GM18511 (cell line): Measurements from ENCODE around the gene XPC.

Experiments used
- ATAC-seq: cut with Tn5 transposase; IDR thresholded peaks from one replicate; pipeline ENCODE4 v1.9.1; 2021; ENCODE audit warnings: mild to moderate bottlenecking, moderate library complexity; ENCODE audit not compliant: unreplicated experiment

Gene XPC

DNA sequence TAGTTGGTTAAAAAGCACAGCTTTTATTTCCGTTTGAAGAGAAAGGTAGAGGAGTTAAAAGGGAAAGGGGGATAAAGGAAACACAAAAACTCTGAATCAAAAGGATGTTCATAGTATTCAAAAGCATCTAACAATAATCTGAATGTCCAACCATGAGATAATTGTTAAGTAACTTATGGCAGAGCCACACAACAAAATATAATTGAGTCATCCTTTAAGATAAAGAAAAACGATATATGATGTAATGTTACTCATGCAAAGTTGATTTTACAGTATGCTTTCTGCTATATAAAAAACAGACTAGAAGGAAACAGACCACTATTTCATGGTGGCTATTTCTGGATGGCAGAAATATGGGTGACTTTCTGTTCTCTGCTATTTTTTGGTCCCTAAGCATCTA lies 3.9 kb downstream of the XPC start:
- ATAC-seq: no peak

DNA sequence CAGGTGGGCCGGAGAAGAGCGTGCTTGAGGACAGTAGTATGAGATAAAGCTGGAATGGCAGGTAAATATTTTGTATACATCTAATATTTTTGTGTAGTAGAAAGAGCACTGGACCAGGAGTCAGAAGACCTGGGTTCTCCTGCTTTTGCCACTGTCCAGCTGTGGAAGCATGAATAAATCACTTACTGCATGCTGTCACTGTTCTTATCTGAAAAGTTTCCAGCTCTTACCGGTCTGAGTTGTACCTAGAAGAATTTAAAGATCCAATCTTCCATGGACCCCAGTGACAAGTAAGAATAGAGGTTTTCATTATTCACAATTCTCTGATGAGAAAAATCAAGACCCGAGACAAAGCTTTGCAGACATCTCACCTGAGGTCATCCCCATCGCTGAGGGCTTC lies 5.9 kb downstream of the XPC start:
- ATAC-seq: no peak

DNA sequence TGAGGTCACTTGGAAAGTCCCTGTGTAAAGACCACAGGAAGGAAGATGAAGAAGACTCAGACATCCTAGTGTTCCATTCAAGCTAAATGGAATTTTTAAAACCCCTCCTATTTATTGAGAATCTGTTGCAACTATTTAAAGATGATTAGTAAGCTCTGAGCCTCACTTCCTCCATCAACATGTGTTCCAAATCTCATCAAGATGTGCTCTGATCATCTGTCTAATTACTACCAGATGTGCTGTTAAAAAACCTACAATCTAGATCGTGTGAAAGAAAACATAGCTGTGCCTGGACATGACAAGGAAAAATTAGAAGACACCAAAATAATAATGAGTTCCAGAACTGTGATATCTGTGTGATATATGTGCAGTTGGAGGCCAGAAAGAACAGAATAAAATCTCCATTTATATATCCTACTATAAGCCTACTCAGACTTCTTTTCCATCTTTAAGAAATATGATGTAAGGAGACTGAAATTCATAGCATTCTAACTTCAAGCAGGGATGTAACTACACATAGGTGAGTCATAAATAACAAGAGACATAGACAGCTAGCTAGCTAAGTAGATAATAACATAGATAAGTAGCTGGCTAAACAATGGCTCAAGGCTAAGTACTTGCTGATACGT lies 7.8 kb downstream of the XPC start:
- no peak for ATAC-seq

DNA sequence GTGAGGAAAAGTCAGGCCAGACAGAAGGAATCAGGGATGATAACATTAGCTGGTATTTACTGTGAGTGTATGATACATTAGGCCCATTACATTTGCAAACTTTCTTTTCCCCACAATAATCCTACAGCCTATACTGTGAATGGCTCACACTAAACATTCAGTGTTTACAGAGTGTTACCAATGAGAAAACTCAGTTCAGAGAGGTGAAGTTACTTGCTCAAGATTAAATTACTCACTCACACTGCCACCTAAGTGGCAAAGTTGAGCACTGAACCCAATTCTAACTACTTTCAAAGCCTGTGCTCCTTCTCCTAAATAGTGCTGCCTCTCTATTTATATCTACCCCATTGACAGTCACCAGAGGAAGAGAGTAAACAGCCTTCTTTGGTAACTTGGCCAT lies 8.5 kb downstream of the XPC start:
- no peak for ATAC-seq

DNA sequence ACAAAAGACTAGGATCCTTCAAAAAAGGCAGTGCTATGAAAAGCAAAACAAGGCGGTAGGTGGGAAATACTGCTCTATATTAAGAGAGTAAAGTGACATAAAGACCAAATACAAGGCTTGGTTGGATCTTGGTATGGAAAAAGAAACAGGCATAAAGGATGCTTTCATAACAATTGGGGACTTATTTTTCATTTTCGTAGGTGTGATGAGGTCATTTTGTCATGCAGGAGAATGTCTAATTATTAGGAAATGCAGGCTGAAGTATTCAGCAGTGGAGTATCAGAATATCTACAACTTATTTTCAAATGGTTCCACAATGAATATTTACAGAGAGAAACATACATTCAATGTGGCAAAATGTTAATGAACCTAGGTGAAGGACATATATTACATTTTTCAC lies 9.0 kb downstream of the XPC start:
- ATAC-seq: no peak

DNA sequence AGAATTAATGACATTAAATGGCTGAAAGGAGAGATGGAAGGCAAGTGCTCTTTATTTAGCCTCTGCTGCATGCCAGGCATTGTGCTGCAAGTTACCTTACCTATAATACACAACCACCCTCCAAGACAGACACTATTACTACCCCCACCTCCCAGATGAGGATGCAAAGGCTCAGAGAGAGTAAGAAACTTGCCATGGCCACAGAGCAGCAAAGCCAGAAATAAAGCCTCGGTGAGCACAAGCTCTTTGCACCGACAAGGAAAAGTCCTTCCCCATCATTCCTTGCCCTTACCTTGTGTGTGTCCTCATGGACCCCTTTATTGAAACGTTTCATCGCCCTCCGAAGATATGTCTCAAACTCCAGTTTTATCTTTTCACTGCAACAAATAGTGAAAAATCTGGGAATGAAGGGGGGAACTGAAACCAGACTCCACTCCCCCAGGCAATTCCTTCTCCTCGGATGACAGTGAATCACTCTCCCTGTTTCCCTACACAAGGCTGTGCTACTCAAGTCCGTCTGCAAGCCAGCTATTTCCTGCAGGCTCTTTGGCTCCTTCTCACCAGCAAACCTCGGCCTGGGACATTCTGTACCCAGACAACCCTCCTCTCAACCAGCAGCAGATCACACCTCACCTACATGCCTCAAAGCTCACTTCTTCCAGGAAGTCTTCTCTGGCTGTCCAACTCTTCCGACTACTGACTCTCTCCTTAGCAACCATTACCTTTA lies 11.4 kb downstream of the XPC start:
- ATAC-seq: no peak

DNA sequence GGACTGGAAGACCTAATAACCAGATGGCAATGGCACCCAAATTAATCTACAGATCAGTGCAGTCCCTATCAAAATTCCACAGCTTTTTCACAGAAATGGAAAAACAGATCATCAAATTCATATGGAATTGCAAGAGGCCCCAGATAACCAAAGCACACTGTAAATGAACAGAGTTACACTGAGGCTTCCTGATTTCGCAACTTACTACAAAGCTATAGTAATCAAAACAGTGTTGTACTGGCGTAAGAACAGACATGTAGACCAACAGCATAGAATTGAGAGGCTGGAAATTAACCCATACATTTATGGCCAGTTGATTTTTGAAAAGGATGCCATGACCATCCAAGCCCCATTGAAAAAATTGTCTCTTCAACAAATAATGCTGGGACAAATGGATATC lies 16.2 kb downstream of the XPC start:
- no peak for ATAC-seq

DNA sequence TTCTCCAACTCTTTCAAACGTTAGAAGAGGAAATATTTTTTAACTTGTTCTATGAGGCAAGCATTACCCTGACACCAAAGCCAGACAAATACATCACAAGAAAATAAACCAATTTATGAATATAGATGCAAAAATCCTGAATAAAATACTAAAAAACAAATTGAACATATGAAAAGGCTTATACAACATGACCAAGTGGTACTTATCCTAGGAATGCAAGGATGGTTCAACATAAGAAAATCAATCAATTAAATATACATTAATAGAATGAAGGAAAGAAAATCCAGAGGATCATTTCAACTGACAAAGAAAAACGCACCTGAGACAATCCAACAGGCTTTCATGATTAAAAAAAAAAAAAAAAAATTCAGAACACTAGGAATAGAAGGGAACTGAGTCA lies 17.1 kb downstream of the XPC start:
- no peak for ATAC-seq

DNA sequence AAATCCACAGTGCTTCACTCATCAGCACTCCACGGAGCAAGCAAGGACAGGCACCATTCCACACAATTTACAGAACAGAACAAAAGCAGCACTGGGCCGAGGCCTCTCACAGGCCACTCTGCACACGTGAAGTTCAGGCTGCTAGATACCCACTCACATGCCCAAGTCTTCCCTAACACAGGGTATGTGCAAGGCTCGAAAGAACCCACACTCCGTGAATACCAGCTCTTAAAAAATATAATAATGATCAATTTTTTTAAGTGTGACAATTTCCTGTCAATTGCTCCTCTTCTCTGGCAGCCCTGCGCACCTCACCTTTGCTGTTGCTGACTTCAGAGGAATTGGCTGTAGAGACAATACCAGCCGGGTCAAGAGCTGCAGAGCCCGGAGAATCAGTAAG lies 19.0 kb downstream of the XPC start:
- ATAC-seq: no peak

DNA sequence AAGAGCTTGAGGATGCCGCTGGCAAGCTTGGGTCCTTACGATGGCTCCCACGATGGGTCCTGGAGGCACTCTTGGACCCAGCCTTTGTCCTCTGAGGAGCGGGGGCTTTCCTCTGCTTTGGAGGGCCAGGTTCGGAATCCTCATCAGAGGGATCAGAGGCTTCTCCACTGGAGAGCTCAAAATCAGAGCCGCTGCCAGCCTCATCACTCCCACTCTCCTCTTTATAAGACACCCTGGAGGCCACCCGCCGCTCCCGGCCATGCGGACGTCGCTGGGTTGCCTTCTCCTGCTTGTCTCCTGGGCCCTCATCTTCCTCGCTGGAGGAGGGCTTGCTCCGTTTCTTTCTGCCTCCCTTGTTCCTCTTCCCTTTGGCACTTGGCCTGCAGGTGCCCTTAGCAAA lies 20.0 kb downstream of the XPC start:
- no peak for ATAC-seq

DNA sequence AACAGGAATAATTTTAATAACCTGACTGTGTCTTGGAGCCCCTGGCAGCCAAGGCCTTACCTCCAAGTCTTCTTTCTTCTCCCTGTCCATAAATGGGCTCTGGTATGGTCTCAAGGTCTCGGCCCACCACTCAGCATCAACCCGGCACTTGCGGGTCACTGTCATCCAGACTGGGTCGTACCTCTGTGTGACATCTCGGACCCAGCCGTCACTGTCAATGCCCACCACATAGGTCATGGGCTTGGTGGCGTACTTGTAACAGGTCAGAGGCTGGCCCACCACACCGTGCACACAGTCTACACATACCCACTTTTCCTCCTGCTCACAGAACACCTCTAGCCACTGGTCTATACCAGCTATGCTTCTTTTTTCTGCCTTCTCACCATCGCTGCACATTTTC lies 20.4 kb downstream of the XPC start:
- no peak for ATAC-seq

DNA sequence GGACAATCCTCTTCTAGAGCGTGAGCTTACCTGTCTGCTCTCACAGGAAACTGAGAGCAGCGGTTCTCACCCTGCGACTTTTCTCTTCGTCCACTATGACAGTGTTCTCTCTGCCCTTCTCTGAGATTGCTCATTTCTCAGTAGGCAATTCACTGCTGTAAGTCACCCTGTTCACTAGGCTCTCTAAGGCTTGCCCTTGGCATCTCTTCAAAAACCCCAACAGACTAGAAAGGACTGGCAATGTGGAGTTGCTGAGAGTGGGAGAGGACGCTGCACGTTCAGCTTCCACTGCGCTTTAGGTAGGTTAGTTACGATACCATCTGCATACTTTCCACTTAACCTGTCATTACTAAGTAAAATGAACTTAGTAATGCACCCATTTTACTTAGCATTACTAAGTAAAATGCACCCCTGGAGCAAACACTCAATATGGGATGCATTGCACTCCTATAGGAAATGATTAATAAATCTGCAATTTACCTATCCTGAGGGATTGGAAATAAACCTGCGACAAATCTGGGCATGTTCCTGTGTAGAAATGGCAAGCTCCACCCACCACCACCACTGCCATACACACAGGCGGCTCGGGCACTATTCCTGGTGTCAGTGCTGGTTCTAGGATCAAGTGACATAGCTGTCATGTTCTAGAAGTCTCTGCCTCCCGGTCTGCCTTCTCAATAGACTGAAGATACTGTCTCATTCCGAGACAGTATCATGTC lies 21.4 kb downstream of the XPC start:
- no peak for ATAC-seq

DNA sequence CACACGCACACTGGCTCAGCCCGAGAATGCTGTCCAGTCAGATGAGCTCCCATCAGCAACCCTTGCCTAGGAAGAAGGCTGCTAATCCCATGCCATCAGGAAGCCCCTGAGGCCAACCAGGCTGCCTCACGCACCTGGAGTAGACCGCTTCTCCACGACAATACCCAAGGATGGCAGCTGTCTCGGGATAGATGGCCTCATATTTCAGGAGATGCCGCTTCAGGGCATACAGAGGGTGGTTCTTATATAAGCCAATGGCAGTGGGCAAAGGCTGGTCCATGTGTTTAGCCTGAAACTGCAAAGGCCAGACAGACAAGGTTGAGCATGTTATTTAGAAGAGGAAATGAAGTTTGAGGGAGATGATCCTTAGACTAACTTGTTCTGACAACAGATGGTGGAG lies 22.2 kb downstream of the XPC start:
- no peak for ATAC-seq

DNA sequence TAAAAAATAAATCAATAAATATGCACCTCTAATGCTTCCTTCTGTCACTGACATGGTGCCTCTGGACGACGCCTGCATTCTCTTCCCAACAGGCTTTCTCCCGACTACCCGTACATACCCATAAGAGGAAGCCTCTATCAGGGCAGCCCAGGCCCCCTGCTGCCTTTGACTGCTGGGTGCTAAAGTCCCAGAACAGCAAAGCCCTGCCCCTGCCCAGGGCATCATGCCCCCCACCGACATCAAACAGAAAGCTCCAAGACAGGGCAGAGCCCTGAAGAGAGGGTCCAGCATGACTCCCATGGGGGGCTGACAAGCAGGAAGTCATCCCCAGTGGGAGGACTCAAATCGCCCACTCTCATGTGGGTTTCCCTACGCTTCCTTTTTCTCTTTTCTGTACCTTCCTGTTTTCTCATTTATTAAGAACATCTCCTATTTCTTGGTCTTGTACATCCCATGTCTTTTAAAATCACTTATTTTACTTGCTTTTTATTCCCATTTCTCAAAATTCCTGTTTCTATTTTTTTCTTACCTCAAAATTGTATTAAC lies 23.4 kb downstream of the XPC start:
- no peak for ATAC-seq

DNA sequence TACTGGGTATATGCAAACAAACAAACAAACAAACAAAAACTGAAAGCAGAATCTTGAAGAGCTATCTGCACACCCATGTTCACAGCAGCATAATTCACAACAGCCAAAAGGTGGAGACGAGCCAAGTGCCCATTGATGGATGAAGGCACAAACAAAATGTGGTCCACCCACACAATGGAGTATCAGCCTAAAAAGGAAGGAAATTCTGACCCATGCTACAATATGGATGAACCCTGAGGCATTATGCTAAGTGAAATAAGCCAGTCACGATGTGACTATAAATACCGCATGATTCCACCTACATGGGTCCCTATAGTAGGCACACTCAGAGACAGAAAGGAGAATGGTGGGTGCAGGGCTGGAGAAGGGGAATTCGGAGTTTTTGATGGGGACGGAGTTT lies 24.1 kb downstream of the XPC start:
- no peak for ATAC-seq

DNA sequence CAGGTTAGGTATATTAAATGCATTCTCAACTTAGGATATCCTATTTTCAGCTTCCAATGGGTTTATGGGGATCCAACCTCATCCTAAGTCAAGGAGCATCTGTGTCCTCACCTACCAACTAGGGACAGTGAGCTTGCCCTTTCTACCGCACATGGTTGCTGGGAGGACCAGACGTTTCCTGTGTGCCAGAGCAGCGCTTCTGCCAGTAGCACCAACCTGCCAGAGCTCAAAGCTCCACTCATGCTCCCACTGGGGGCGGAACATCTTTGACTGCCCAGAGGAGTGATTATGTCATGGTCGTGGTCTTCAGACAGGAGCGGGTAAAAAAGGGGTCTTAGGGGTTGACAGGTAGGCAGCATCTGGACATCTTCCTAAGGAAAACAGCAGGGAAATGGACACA lies 24.7 kb downstream of the XPC start:
- no peak for ATAC-seq

DNA sequence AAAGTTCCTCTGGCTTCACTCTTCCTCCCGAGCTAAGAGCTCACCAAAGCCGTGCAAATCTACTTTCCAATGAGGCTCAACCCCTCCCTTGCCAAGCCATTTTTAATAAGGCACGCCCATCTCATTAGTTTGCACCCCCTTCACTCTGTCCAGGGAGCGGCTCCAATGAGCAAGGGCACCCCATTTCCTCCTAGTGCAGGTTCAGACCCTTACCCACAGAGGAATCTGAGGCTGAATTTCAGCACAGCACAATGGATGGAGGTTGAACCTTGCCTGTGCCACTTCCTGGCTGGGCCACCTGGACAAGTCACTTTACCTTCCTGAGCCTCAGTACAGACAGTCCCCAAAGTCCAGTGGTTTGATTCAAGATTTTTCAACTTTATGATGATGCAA lies 25.4 kb downstream of the XPC start:
- ATAC-seq: no peak

DNA sequence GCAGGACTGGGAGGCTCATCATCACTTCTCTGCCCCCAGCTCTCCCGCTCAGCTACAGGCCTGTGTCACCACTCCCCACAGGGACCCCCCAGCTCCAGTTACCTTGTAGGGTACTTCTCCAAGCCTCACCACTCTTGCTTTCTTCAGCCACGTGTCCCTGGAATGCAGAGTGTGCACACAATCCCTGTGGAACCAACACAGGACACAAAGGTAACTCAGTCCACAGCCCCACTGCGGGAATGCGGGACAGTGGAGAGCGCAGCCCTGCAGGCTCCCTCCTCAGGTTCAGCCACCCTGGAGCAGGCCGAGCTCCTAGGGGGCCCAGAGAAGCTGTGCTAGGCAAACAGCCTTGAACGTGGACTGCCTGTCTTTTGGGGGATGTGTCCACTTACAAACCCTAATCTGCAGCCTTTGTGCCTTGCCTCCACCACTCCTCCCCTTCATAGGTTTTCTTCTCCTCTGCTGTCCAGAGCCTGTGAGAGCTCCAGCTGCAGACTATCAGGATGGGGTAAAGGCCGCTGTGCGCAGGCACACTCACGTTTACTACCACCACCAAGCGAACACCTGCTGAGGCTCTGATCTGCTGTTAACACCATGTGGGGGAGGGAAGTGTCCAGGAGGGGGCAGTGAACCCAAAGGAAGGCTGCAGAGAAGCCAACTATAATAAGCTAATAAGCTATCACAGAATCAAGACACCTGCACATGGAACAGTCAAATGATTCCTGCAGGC lies 26.0 kb downstream of the XPC start:
- no peak for ATAC-seq

DNA sequence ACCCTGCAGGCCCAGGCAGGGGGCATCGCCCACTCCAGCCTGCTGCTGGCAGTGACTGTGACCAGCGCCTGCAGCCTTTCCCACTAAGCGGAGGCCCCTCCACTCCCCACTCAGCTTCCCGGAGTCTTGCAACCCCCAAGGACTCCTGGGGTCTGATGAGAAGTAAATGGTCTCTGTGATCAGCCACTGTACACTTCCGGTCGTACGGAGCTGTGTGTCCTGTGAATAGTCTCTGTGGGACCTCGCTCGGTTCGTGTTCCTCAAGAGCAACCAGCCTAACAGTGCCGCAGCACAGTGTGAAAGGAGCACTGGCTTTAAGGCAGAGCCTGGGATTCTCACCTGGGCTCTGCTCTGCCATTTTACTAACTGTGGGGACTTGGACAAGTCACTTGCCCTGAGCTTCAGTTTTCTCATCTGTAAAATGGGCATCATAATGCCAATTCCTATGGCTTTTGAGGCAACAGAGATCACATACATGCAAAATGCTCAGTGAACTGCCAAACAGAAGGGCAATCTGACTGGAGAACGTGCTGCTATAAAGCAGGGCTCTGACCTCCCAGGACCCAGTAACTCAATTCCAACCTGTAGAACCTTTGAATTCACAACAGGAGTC lies 26.8 kb downstream of the XPC start:
- no peak for ATAC-seq

DNA sequence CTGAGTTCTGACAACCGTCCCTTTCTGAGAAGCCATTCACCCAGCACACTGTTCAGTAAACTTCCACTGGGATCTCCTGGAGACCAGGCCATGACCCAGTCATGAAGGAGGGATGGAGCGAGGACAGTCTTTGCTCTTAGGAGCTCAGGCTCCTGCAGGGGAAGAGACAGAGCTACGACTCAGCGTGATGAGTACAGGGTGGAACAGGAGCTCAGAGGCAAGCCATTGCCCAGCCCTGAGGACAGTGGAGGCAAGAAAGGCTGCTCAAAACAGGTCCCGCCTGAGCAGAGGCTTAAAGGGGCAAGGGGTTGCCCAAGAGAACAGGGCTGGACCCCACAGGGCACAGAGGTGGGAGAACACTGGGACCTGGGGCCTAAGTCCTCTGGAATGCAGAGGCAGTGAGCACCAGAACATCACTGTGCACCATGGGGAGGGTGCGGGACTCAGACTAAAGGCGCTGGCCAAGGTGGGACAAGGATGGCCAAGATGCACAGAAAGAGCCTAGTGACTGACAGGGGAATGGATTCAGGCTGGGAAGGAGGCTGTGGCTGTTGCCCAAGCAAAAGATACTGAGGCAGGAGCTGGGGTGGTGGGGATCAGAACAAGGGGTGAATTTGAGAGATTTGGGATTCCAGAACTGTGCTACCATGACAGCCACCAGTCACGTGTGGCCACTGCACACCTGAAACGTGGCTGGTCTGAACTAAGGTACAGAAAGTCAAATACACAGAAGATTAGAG lies 27.7 kb downstream of the XPC start:
- ATAC-seq: no peak
